DOHH2 (cell line): ENCODE results near the gene PDE4B.

ENCODE experiments used
- CTCF ChIP-seq: fragments of 200-600 bp; sonication (generic); IDR thresholded peaks from one replicate; pipeline ENCODE4 v1.5.1; 2014; ENCODE audit warnings: antibody characterized with exemption, mild to moderate bottlenecking, low read depth, low read length; ENCODE audit not compliant: poor library complexity, severe bottlenecking
- EZH2phosphoT487 ChIP-seq: fragments of 200-600 bp; sonication (generic); IDR thresholded peaks from 2 replicates; pipeline ENCODE4 v1.6.1; 2017; ENCODE audit warnings: borderline replicate concordance, mild to moderate bottlenecking, antibody characterized with exemption, low read length, moderate library complexity, mixed read lengths

DNA sequence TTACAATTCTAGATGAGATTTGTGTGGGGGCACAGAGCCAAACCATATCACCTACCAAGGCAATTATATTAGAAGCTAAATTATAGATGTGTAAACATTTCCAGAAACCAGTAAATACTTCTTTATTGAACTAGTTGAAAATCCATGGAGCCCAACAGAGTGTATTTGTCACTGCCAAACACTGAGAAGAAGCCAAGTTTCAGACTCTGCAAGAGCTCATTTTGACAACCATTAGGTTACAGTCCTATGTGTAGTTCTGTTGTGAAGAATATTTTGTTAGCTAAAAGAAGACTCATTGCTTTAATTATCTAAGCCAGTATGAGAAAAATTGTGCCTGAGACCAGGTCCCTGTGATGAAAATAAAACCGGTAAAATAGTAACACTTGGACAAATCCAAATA lies 382.4 kb downstream of the PDE4B start:
- TF ChIP-seq CTCF (no peak), EZH2phosphoT487 (no peak)
